ENCODE results near the gene HAUS6. TPM values are rescaled to one million over a fixed set of nuclear protein-coding genes. Genes with fewer than 3 reads are reported as not detected.

The HAUS6 gene
- total and polyA plus RNA-seq, 2 of the 4 experiments (the other 2 are of a cell fraction) = 5.8 to 13.3 TPM

- TF ChIP-seq USF2 (IDR thresholded peaks at IDR 0.05; ENCODE audit: low read depth, low read length) (no peak), MXI1 (IDR thresholded peaks at IDR 0.05; ENCODE audit: borderline replicate concordance, low read depth, low read length) (no peak), CHD1 (IDR thresholded peaks at IDR 0.05; ENCODE audit: low read depth, low read length) (no peak)
Measured at GRCh38 chr9:19149230-19149629, 46.5 kb upstream of the HAUS6 start (continued).

GRCh38 chr9:19148187-19148586, 45.5 kb upstream of the HAUS6 start:
- BruUV-seq (replicated peaks) = no TSS peak
- no peaks in the 10 kb centered on the region for H3K9me3 ChIP-seq (ENCODE audit: control insufficient read depth, insufficient read depth, low read length)
- H4K8ac ChIP-seq (ENCODE audit: low read depth in 2 of 2, low read length in 2 of 2) = no peak overlapping the region
- H4K5ac ChIP-seq (ENCODE audit: low read depth, low read length) = no peak overlapping the region
- no peaks in the 10 kb centered on the region for H3K79me1 ChIP-seq (ENCODE audit: low read depth in 1 of 2, low read length in 2 of 2)
- ChIA-PET CTCF (no interaction called here), POLR2A (ENCODE audit: unreplicated experiment) (no interaction called here)
- no peak overlapping the region for H2AK5ac ChIP-seq (ENCODE audit: low read depth, low read length)
- H3K4me2 ChIP-seq (ENCODE audit: low read depth, low read length) = no peak overlapping the region
- no peaks in the 10 kb centered on the region for H3K27me3 ChIP-seq (ENCODE audit: control insufficient read depth, insufficient read depth, low read length)
- no peak overlapping the region for H2BK5ac ChIP-seq (ENCODE audit: low read depth, low read length, poor library complexity, severe bottlenecking)
- dilution Hi-C loops (cut with HindIII; ENCODE audit: low sequenced_read_pairs, unreplicated experiment) (no loop called here), in situ Hi-C loops (cut with MboI; ENCODE audit: low sequenced_read_pairs) (no loop called here), intact Hi-C loops (cut with micrococcal nuclease) (no loop called here)
- peaks cover 4% of the 10 kb centered on the region; the same call in 1 of the 2 replicates for H3K4me1 ChIP-seq (ENCODE audit: control insufficient read depth, insufficient read depth, low read length)
- no peaks in the 10 kb centered on the region for H3K36me3 ChIP-seq (ENCODE audit: control insufficient read depth, insufficient read depth, low read length)
- H2AK9ac ChIP-seq (replicated peaks; ENCODE audit: low read depth, low read length, poor library complexity) = no peak overlapping the region
- H3K9ac ChIP-seq (ENCODE audit: low read depth, low read length) = no peak overlapping the region
- H2BK15ac ChIP-seq (ENCODE audit: low read depth, low read length) = peak overlapping the region; percentile 68; the same call in 1 of the 3 replicates
- no peaks in the 10 kb centered on the region for H4K20me1 ChIP-seq (ENCODE audit: insufficient read depth, low read length)
- H3K4me3 ChIP-seq (ENCODE audit: insufficient read depth, low read depth, low read length) = no peak overlapping the region
- no peak overlapping the region for H3K4ac ChIP-seq (ENCODE audit: low read depth, low read length)
- no peak for ATAC-seq (ENCODE audit: low read depth)
- H4K91ac ChIP-seq (ENCODE audit: insufficient read depth, low read depth, low read length) = no peak overlapping the region
- TF ChIP-seq SMC3 (IDR thresholded peaks at IDR 0.05; ENCODE audit: low read depth, low read length) (no peak), MXI1 (IDR thresholded peaks at IDR 0.05; ENCODE audit: borderline replicate concordance, low read depth, low read length) (no peak)
- no peak overlapping the region for H3K23ac ChIP-seq (ENCODE audit: low read depth, low read length)
- WGBS, 2 experiments (ENCODE audit: extremely low coverage in 2 of 2, insufficient read length in 1 of 2) = no CpG with 5 or more reads among the region's 5 CpGs
- no peak overlapping the region for H2AFZ ChIP-seq (replicated peaks; ENCODE audit: low read length, poor library complexity)
- H2BK120ac ChIP-seq (ENCODE audit: low read depth, low read length) = no peak overlapping the region
- no peak overlapping the region for H2BK20ac ChIP-seq (ENCODE audit: low read depth, low read length)
- no peak overlapping the region for H3K18ac ChIP-seq (ENCODE audit: low read depth, low read length)
- no peak overlapping the region for H3K14ac ChIP-seq (replicated peaks; ENCODE audit: low read depth, low read length)
- no peak overlapping the region for H3K27ac ChIP-seq (ENCODE audit: insufficient read depth, low read length)
- H3K9me1 ChIP-seq (ENCODE audit: insufficient read depth, low read length) = peaks cover 8% of the 10 kb centered on the region
- no peak for DNase-seq
- H3K56ac ChIP-seq (ENCODE audit: extremely low read depth, insufficient read depth, low read length) = no peak overlapping the region

Data from IMR-90 (cell line).